Ishikawa (cell line): ENCODE results near the gene RGS4.

Source experiments
- CREB1 ChIP-seq: IDR thresholded peaks from 2 replicates; pipeline ENCODE4 v1.6.1; 2012; ENCODE audit warnings: low read depth
- EP300 ChIP-seq: IDR thresholded peaks from 2 replicates; pipeline ENCODE4 v1.6.1; 2012; ENCODE audit warnings: borderline replicate concordance
- TEAD4 ChIP-seq: IDR thresholded peaks from 2 replicates; pipeline ENCODE4 v1.6.1; 2012

- no peak for TF ChIP-seq TEAD4
- TF ChIP-seq EP300: no peak
- no peak for TF ChIP-seq CREB1
Measured at GRCh38 chr1:163074716-163075284, 5.6 kb downstream of the RGS4 start.
